Endothelial cell of umbilical vein (primary cell): Measurements from ENCODE around the gene SMAD3.

Source experiments
- CTCF ChIP-seq, 2 donors: IDR thresholded peaks; 1 replicate in 1 of 2; 2 replicates in 1 of 2; pipeline ENCODE4 v1.5.1; 2011; ENCODE audit warnings: low read length in 2 of 2, mild to moderate bottlenecking in 2 of 2, moderate library complexity in 2 of 2, control low read depth in 1 of 2, inconsistent platforms in 1 of 2, low read depth in 1 of 2; ENCODE audit not compliant: insufficient read depth in 1 of 2; ENCODE audit errors: extremely low read depth in 1 of 2
- POLR2AphosphoS5 ChIP-seq: IDR thresholded peaks from 2 replicates; pipeline ENCODE4 v1.6.1; 2012; ENCODE audit warnings: low read depth, mild to moderate bottlenecking, control low read depth, low read length, moderate library complexity; ENCODE audit not compliant: insufficient read depth

- TF ChIP-seq CTCF (IDR thresholded peaks at IDR 0.05; ENCODE audit: extremely low read depth in 1 of 2, insufficient read depth in 1 of 2, low read depth in 1 of 2, low read length in 2 of 2), result no peak
- no peak for TF ChIP-seq POLR2AphosphoS5
Observed at GRCh38 chr15:67170143-67170925, 104.9 kb downstream of the SMAD3 start.
